Measurements from ENCODE around the gene SH3RF3.

SH3RF3 gene

DNA sequence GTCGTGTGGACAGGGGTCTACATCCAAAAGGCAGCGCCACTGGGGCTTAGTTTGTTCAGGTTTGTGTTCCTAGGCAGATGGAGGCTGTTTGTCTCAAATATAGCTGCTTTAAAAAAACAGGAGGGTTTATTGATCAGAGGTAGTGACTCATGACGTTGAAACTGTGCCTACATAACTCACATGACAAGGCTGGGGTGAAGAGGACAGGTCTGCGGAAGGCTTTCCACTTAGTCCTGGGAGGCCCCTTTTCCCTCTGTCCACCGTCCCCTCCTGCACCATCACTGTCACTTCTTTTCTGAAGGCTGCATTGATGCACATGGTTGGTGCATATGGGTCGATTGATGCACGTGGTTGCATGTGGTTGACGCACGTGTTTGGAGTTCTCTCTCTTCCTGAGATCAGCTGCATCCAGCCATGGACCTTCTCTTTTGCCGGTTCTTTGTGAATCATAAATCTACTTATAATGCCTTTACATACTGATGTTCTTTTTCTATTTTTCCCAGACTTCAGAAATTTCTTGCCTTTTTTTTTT, 10.9 kb downstream of the SH3RF3 start:
- DNase-seq (ENCODE audit: low spot score) = no peak

DNA sequence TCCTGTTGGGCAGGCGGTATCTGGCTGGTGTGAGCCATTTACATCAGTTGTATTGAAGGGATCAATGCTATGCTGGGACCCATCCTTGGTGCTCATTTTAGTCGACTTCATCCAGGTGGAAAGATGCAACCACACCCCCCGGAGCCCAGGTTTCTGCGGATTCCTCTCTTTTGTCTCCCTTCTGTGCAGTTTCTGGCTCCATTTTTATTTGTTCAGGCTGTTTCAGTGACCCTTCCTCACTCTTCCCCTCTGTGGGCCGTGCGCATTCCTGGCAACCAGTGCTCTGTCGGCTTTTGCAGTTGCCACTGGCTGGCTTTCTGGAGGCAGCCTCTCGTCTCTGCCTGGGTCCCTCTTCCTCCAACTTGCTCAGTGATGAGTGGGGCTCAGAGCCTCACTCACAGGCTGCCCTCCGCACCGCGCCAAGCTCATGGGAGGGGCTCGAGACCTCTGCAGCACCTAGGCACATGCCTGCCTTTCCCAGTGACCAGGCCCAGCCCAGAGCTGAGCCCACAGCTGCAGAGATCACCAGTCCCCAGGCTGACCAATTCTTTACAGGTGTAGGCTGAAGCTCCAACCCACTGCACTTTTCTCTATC, 12.1 kb downstream of the SH3RF3 start:
- DNase-seq (ENCODE audit: low spot score) = no peak

- no peak for DNase-seq (ENCODE audit: low spot score)
Measured at GRCh38 chr2:109141727-109142283, 12.8 kb downstream of the SH3RF3 start.

GRCh38 chr2:109142416-109143210, 13.6 kb downstream of the SH3RF3 start:
- DNase-seq (ENCODE audit: low spot score) = no peak

DNA sequence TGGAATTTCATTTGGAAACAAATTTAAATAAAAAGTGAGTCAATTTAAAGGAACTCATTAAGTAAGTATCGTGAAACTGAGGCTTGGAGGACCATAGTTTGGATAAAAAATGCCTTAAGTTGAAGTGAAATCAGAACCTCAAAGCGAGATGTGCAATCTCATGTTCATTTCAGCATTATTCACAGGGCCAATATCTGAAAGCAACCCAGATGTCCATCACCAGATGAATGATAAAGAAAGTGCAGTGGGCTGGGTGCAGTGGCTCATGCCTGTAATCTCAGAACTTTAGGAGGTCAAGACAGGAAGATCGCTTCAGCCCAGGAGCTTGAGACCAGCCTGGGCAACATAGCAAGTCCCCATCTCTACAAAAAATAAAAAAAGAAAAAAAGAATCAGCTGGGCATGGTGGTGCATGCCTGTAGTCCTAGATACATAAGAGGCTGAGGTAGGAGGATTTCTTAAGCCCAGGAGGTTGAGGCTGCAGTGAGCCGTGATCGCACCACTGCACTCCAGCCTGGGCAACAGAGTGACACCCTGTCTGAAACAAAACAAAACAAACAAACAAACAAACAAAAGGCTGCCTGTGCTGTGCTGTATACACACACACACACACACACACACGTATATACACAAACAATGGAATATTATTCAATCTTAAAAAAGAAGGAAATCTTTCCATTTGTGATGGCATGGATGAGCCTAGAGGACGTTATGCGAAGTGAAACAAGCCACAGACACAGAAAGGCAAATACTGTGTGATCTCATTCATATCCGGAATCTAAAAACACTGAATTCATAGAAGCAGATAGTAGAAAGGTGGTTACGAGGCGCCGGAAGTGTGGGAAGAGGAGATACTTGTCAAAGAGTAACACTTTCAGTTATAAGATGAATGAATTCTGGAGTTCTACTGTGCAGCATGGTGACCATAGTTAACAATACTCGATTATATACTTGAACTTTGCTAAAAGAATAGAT, 14.5 kb downstream of the SH3RF3 start:
- no peak for DNase-seq (ENCODE audit: low spot score)

DNA sequence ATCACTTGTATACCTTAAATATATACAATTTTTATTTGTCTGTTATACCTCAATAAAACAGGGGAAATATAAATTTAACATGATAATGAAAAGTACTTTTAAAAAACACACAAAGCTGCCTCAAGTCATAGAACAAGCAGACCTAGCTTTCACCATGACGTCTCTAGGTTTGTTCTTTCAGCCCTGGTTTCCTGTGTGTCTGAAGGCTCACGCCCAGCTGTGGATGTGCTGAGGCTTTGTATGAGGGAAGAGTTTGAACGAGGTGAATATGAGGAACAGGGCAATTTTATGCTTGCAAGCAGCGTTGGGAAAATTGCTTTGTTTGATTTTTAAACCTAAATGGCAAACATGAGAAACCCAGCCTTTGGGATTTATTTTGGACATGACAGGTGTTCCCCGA, 15.3 kb downstream of the SH3RF3 start:
- DNase-seq (ENCODE audit: low spot score) = no peak

GRCh38 chr2:109144721-109145120, 15.7 kb downstream of the SH3RF3 start:
- DNase-seq (ENCODE audit: low spot score) = no peak

GRCh38 chr2:109145286-109145685, 16.3 kb downstream of the SH3RF3 start:
- DNase-seq (ENCODE audit: low spot score) = no peak

GRCh38 chr2:109147405-109147804, 18.4 kb downstream of the SH3RF3 start:
- DNase-seq (ENCODE audit: low spot score) = no peak

- peak; percentile 66 for DNase-seq (ENCODE audit: low spot score)
Measured at GRCh38 chr2:109148117-109148746, 19.2 kb downstream of the SH3RF3 start.

GRCh38 chr2:109148991-109149645, 20.1 kb downstream of the SH3RF3 start:
- no peak for DNase-seq (ENCODE audit: low spot score)

GRCh38 chr2:109150559-109150958, 21.6 kb downstream of the SH3RF3 start:
- DNase-seq (ENCODE audit: low spot score) = no peak

- DNase-seq (ENCODE audit: low spot score) = no peak
Measured at GRCh38 chr2:109151519-109151918, 22.5 kb downstream of the SH3RF3 start.

- no peak for DNase-seq (ENCODE audit: low spot score)
Measured at GRCh38 chr2:109153005-109153784, 24.2 kb downstream of the SH3RF3 start.

- no peak for DNase-seq (ENCODE audit: low spot score)
Measured at GRCh38 chr2:109153807-109154206, 24.8 kb downstream of the SH3RF3 start.

GRCh38 chr2:109154226-109154625, 25.2 kb downstream of the SH3RF3 start:
- DNase-seq (ENCODE audit: low spot score) = no peak

DNA sequence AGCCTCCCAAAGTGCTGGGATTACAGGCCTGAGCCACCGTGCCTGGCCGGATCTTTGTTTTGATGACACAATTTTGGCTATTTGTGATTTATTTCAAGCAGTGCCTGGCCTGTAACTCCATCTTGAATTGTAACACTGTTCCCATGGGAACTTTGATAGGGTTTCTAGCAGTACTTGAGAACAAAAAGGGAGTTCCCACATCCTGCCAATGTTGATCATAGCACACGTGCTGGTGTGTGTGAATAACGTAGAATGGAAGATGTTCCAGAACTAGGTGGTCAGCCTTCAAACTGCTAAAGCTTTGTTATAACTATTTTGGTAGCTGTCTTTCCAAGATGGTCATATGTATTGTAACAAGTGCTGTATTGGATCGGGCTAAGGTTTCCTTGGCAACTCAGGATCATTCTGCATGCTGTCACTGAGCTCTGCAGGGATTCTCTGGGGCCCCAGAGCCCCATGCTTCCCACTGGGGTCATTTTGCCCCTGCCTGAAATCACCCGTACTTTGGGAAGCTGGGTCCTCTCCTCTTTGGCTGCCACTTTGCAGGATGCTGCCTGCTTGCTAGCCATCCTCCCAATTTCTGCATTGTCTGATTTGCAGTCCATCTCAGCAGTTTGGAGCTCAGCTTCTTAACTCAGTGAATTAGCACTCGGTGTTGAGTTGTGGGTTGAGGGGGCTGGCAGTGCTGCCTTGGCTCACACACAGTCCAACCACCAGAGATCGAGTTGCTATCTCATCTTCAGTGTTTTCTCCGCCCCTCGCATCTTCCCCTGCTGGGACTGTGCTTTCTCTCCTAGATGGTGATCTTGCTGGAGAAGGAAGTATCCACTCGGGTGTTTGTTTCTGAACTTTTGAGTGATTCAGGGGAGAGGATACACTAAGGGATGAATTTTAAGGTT, 26.8 kb downstream of the SH3RF3 start:
- DNase-seq (ENCODE audit: low spot score) = no peak

DNA sequence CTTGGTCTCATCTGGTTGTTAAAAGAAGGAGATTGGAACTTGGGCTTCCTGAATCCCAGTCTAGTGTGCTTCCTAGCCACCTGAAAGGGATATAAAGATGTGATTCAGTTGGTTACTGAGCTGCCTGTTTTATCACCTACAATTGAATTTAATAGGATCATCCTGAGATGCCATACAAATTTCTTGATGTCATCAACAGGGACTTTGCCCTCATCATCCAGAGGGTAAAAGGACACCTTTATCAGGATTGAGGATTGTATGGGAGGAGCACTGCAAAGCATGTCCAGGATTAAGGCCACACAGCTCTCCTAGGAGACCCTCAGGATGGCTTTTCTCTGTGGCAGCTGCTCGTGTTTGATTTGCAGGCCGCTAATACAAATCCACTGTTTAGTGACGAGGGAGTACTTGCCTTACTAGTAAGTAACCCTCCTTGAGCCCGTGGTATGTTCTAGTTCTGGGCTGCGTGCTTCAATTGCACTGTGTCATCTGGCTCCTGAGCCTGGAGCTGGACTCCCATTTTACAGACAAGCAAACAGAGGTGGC, 28.6 kb downstream of the SH3RF3 start:
- DNase-seq (ENCODE audit: low spot score) = no peak

DNA sequence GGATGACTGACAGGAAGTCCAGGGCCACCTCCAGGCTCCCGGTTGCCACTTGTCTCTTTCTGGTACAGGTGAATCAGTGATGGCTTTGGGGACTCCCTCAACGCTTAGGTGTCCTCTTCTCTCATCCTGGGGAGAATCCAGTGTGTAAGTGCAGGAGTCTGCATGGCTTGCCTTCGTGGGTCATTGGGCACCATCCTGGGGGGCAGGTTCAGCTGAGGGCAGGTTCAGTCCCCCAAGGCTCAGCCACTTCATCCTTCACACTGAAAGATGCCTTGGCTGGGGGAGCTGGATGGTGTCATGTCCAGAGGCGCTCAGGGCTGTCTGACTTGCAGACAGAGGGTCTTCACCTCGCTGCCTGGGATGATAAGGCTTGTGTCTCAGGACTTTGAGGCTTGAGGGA, 29.2 kb downstream of the SH3RF3 start:
- DNase-seq (ENCODE audit: low spot score) = no peak

Measured in AG08395 (cell line).